Measurements from ENCODE around the gene MED27.

MED27 gene

DNA sequence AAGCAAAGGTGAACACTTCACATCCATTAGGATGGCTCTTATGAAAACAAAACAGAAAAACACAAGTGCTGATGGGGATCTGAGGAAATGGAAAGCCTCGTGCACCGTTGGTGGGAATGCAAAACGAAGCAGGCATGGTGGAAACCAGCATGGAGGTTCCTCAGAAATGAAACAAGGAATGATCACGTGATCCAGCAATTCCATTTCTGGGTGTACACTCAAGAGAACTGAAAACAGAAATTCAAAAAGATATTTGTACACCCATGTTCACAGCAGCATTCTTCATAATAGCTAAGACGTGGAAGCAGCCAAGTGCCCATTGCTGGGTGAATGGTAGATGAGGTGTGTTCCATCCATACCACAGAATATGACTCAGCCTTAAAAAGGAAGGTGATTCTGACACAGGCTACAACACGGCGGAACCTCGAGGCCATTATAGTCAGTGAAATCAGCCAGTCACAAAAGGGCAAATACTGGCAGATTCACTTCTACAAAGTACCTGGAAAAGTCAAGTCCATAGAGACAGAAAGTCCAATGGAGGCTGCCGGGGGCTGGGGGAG, 252.6 kb downstream of the MED27 start:
- no peak for DNase-seq

DNA sequence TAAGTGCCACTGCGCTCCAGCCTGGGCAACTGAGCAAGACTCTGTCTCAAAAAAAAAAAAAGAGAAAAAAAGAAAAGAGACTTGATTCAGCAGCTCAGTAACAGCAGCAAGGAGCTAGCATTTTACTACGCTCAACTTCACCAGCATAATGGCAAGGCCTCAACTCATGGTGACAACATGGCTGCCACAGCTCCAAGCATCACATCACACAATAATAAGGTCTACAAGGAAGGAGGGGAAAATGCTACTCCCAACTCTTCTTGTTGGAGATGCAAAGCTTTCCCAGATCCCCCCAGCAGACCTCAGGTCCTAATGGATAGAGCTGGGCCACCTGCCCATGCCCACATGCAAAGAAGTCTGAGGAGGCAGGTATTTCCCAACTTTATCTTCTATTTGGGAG, 253.6 kb downstream of the MED27 start:
- DNase-seq, result no peak

DNA sequence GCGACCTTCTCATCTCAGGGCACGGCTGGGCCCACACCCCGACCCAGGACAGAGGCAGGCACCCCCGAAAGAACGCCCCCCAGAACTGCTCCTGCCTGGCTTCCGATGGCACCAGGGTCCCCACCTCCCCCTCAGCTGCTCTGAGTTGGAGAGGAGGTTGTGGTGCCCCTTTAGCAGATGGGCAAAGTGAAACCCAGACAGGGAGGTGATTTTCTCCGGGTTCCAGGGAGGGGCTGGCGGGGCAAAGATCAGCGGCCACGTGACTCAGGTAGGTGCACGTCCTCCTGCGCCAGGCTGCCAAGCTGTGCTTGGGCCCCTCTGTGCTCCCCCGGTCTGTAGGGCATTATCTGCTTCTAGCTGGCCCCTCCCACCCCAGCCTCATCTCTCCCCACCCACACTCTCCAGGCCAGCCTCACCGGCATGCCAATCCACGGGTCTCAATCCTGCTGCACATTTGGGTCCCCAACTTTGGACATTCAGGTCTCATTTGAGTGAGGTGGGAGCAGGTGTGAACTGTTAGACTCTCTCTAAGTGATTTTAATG, 254.6 kb downstream of the MED27 start:
- no peak for DNase-seq

DNA sequence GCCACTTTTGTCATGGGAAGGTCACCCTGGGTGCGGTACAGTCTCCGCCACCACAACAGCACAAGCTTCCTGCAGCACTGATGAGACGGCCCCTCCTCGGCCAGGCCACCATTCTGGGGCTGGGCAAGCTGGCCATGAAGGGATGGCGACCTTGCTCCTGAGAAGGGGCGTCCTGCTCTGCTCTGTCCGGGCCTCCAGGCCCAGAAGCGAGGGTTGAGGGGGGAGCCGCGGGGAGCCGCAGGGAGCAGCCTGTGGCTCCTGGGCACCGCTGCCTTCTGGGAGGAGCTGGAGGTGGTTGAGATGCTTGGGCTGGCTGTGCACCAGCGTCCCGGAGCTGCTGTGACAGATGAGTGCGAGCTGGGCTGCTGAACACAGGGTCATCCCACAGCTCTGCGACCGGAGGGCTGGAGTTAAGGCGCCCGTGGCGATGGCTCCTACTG, 255.5 kb downstream of the MED27 start:
- DNase-seq, result no peak

DNA sequence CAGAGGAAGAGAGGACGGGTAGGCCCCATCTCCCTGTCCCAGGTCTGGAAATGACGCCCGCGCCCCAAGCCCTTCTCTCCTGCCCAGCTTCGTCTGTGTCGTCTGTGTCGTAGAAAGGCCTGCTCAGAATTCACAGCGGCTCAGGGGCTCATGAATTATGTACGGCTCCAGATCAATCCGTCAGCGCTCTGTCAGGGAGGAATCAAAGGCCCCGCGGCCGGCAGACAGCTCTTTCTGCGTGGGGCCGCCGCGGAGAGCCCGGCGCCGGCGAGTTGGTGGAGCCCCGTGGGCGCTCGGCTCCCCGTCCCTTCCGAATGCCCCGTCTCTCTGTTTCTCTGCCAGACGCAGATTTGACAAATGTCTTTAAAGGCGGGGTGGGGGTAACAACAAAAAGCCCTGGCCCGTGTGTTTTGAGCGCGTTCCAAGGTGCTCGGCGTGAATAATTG, 255.9 kb downstream of the MED27 start:
- DNase-seq, result no peak

DNA sequence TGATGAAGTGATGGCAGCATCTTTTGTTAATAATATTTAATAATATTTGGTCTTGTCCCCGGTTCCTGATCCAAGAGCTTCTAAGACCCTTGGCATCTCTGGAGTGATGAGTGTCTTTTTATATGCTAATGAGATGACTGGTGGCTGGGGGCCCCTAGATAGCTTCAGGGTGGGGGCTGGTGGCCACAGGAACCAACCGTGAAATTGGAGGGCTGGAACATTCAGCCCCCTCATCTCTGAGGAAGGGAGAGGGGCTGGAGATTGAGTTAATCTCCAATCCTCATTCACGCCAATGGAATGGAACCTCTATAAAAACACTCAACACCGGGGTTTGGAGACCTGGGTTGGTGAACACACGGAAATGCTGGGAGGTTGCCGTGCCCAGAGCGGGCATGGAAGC, 261.6 kb downstream of the MED27 start:
- DNase-seq, result no peak

DNA sequence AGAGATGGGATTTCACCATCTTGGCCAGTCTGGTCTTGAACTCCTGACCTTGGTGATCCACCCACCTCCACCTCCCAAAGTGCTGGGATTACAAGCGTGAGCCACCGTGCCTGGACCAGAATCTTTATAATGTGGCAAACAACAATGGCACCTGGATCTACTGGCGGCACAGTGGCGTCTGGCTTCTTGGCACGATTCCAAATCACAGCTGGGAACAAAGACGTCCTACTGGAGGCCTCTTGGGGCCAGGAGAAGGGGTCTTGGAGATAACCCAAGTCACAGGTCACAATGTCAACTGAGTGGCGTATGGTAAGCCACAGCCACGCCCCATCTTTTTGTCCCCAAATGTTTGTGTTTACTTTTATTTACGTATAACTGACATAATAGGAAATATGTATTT, 262.0 kb downstream of the MED27 start:
- DNase-seq, result no peak

DNA sequence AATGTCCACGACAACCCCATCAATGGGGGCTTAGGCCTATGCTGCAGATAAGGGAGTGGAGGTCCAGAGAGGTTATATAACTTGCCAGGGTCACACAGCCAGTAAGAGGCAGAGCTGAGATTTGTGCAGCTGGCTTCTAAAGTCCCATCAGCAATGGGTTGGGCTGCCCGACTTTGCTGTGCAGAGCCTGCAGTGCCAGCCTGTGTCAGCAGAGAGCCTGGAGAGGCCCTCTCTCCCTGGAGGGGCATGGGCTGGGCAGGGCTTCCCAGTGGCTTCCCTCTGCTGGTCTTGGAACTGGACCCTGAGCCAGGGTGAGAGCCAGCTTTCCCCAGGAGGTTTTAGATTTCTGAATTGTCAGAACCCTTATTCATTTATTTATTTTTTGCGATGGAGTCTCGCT, 262.6 kb downstream of the MED27 start:
- no peak for DNase-seq

DNA sequence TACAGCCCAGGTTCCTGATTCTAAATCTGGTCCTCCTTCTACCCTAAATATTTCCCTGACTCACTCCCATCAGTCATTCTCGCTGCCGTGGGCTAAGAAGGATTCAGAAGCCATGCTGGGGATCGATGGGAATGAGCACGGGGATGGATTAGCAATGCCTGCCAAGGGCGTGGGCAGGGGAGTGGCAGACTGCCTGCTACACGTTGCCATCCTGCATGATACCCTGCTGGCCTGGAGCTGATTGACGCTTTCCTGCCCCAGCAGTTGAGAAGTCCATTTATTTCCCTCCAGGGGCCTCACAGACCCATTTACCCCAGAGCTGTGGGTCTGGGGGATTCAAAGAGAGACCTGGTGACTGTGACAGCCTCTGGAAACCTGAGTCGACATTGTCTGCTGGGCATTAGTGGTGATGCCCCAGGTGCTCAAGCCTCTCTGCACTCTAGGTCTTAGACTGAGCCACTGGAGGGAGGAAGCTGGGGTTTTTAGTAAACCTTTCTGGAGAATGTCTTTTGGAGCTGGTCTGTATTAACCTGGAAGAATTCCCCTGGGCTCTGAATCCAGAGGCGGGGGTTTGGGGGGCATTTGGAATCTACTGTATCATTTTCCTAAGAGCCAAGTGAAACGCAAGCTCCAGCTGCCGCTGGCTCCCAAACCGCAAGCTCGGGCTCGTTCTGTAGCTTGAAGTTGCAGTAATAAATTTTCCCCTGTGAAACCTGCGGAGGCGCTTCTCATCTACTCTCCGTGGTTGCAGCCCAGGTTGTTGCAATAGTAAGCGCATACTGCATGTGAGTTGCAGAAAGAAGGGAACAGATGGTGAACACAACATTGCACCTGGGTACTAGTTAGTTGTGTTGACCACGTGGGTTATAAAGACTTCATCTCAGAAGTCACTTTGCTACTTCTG, 263.4 kb downstream of the MED27 start:
- no peak for DNase-seq

DNA sequence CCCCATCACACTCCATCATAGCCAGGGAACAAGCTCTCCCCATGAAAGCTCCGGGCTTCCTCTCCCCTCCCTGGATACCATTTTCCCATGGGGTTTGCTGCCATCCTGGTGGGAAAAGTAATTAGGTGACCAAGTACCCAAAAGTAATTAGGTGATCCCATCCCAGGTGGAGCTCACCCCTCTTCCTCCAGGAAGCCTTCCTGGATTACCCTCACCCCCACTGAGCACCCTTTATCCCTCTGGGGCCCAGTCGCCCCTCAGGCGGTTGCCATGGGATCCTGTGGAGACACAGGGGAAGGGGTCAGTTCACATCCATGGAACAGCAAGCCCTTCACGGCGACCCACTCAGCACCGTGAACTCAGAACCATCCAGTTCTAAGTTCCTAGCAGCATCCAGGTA, 265.0 kb downstream of the MED27 start:
- DNase-seq, result no peak

DNA sequence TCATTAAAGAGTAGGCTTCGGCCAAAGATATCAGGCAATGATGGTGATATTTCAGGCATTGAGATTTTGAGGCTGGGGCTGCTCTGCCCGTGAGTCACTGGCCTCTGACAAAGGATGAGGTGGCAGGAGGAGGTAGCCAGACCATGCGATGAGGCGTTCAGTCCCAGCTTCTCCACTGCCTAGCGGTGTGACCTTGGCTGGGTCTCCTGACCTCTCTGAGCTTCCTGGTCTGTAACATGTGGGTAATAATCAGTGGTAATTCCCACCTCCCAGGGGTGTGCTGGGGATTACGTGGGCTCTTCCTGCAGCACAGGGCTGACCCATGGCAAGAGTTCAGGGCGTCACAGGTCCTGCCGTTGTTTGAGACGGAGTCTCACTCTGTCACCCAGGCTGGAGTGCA, 266.6 kb downstream of the MED27 start:
- DNase-seq, result no peak

DNA sequence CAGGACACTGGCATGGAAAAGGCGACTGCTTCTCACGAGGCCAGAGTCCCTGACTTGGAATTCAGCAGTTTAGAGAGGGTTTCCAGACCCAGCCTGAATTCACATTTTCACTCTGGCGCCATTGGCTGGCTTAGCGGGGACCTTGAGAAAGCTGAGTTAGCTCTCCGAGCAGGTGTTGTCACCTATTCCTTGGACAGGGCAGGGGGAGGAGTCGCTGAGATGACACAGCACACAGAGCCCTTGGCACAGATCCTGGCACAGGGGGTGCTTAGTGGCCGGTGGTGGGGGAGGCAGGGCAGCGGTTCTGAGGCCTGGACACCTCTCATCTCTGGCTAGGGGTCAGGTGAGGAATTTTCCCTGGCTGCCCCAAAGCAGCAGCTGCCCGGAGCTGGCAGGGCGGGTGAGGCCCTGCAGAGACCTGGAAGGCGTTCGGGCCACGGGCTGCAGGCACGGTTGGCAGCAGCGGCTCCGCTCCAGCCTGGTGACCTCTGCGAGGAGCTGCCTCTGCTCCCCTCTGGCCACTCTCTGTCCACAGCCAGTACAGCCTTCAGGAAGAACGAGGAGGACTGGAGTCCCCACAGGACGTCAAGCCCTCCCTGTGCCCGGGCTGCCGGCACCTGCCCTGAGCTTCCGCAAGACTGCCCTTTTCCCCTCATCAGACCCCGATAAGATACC, 267.4 kb downstream of the MED27 start:
- DNase-seq, result no peak

DNA sequence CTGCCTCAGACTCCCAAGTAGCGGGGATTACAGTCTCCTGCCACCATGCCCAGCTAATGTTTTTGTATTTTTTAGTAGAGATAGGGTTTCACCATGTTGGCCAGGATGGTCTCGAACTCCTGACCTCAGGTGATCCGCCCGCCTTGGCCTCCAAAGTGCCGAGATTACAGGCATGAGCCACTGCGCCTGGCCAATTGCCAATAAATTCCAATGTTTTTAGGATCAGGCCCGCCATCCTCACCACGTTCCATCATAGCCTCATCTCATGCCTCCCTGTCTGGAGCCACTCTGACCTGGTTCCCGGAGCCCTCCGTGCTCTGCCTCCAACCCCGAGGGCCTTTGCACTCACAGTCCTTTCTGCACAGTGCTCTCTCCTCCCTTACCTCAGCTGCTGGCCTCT, 268.3 kb downstream of the MED27 start:
- no peak for DNase-seq

DNA sequence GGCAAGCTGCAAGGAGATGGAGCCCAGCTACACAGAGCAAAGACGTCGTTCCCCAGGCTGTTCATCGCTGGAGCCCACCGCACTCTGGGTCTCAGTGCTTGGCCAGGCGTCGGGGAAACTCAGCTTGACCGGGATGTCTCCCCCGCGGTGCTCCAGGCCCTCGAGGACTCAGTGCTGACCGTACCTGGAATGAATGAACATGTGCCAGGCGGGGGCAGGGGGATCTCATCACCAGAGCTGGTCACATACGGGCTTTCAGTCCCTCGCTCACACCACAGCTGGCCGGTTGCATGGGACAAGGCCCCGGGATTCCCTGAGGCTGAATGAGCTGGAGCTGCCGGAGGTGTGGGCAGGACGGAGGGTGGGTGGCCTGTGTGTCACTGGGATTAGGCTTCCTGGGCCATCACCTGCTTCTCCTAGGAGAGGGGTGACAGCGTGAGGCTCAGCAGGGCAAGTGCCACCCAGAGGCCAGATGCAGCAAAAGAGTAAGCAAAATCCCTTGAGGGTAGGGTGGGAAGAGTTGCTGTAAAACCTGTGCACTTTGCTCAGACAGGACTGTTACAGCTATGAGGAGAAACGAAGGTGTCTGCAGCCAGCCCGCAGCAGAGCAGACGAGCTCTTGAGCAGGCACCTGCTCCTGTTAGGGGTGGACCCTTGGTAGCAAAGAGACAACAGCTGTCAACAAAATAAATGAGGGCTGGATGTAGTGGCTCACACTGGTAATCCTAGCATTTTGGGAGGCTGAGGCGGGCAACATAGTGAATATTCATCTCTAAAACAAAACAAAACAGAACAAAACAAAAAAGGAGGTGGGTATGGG, 269.1 kb downstream of the MED27 start:
- no peak for DNase-seq

Measured in CD4-positive, alpha-beta T cell treated with Interleukin-15 for 1 hour (primary cell).